OCI-LY7 (cell line): Measurements from ENCODE around the gene CHST6. TPM values are rescaled to one million over a fixed set of nuclear protein-coding genes. Genes with fewer than 3 reads are reported as not detected.
"Not testable (repeated sequence)": the region's sequence is repeated elsewhere in the genome, so short reads cannot be mapped to it uniquely, and the experiment has no call there.

ENCODE experiments used
- BruUV-seq: library from RNA; stranded (reverse); fragments of 400-500 nt; replicated peaks from 2 replicates; lab custom pipeline; 2021; lab: Mats Ljungman, UMichigan
- CTCF ChIA-PET: fragments of 300-600 bp; sonication (Branson Sonifier 250); formaldehyde crosslinking; loops from one replicate; lab custom pipeline; 2022; ENCODE audit warnings: antibody characterized with exemption; ENCODE audit not compliant: unreplicated experiment; lab: Charles Lee
- POLR2A ChIA-PET: fragments of 300-600 bp; sonication (Branson Sonifier 250); formaldehyde crosslinking; loops from one replicate; lab custom pipeline; 2022; ENCODE audit warnings: antibody characterized with exemption; lab: Charles Lee
- DNase-seq: peaks from one replicate; pipeline ENCODE4 v3.0.0-alpha.2; 2015; ENCODE audit warnings: low spot score
- H2AFZ ChIP-seq: fragments of 200-600 bp; sonication (generic), shearing (Covaris generic); 2 replicates; pipeline ENCODE4 v1.6.1; 2014; ENCODE audit warnings: mild to moderate bottlenecking, antibody characterized with exemption, low read length, moderate library complexity
- H3K27ac ChIP-seq: fragments of 200-600 bp; sonication (generic); 2 replicates; pipeline ENCODE4 v1.5.1; 2014; ENCODE audit warnings: mixed run types, low read depth, mild to moderate bottlenecking, moderate library complexity, low read length, inconsistent platforms; ENCODE audit not compliant: poor library complexity, severe bottlenecking
- H3K36me3 ChIP-seq: fragments of 200-600 bp; sonication (generic); 2 replicates; pipeline ENCODE4 v1.6.1; 2014; ENCODE audit warnings: mild to moderate bottlenecking, antibody characterized with exemption, low read length, moderate library complexity, mixed read lengths; ENCODE audit not compliant: insufficient read depth
- H3K4me1 ChIP-seq: fragments of 200-600 bp; sonication (generic); 2 replicates; pipeline ENCODE4 v1.5.1; 2014; ENCODE audit warnings: mild to moderate bottlenecking, low read length; ENCODE audit not compliant: insufficient read depth, poor library complexity, severe bottlenecking
- H3K4me2 ChIP-seq: fragments of 200-600 bp; sonication (generic); 2 replicates; pipeline ENCODE4 v1.6.1; 2014; ENCODE audit warnings: mild to moderate bottlenecking, low read length
- H3K4me3 ChIP-seq: fragments of 200-600 bp; sonication (generic); 2 replicates; pipeline ENCODE4 v1.5.1; 2014; ENCODE audit warnings: mild to moderate bottlenecking, low read depth, low read length; ENCODE audit not compliant: poor library complexity, severe bottlenecking
- H3K79me2 ChIP-seq: fragments of 200-600 bp; sonication (generic); 2 replicates; pipeline ENCODE4 v1.6.1; 2016; ENCODE audit warnings: low read depth, mild to moderate bottlenecking, low read length, moderate library complexity, mixed read lengths; ENCODE audit not compliant: insufficient read depth
- H3K9me2 ChIP-seq: fragments of 200-600 bp; sonication (generic); 2 replicates; pipeline ENCODE4 v1.6.1; 2016; ENCODE audit warnings: mild to moderate bottlenecking, low read length, mixed read lengths; ENCODE audit not compliant: insufficient read depth
- H3K9me3 ChIP-seq: fragments of 200-600 bp; sonication (generic); 2 replicates; pipeline ENCODE4 v1.6.1; 2014; ENCODE audit warnings: mild to moderate bottlenecking, mixed run types, low read length, mixed read lengths
- H4K20me1 ChIP-seq: fragments of 200-600 bp; sonication (generic); 2 replicates; pipeline ENCODE4 v1.6.1; 2014; ENCODE audit warnings: mild to moderate bottlenecking, antibody characterized with exemption, low read length, moderate library complexity, mixed read lengths; ENCODE audit not compliant: insufficient read depth
- EZH2phosphoT487 ChIP-seq: fragments of 200-600 bp; sonication (generic); IDR thresholded peaks from 2 replicates; pipeline ENCODE4 v1.6.1; 2018; ENCODE audit warnings: low read depth, borderline replicate concordance, mild to moderate bottlenecking, mixed run types, antibody characterized with exemption, low read length, moderate library complexity, mixed read lengths
- intact Hi-C: fragments of 100-400 bp; cut with micrococcal nuclease; formaldehyde crosslinking; loops from one replicate; pipeline ENCODE4 v1.10.0; 2022; ENCODE audit not compliant: unreplicated experiment
- total RNA-seq, 2 experiments: library from RNA; depleted of rRNA in 1 of 2; stranded (reverse); fragments of >200 nt in 1 of 2; shearing (Covaris generic) in 1 of 2; gene quantifications; 2 replicates each; pipeline ENCODE4 v1.2.3, GENCODE V29; 2014 to 2022
- TF ChIP-seq, protein P1 (sequence below): fragments of 200-600 bp; sonication (generic); conservative IDR thresholded peaks from 2 replicates; pipeline ENCODE4 v1.5.1; 2014; ENCODE audit warnings: mild to moderate bottlenecking, antibody characterized with exemption, low read length, moderate library complexity, mixed read lengths

The CHST6 gene
- total RNA-seq, 2 experiments from 2014 or later, result 0.06 TPM; not detected in 1

- TF ChIP-seq, protein P1, sequence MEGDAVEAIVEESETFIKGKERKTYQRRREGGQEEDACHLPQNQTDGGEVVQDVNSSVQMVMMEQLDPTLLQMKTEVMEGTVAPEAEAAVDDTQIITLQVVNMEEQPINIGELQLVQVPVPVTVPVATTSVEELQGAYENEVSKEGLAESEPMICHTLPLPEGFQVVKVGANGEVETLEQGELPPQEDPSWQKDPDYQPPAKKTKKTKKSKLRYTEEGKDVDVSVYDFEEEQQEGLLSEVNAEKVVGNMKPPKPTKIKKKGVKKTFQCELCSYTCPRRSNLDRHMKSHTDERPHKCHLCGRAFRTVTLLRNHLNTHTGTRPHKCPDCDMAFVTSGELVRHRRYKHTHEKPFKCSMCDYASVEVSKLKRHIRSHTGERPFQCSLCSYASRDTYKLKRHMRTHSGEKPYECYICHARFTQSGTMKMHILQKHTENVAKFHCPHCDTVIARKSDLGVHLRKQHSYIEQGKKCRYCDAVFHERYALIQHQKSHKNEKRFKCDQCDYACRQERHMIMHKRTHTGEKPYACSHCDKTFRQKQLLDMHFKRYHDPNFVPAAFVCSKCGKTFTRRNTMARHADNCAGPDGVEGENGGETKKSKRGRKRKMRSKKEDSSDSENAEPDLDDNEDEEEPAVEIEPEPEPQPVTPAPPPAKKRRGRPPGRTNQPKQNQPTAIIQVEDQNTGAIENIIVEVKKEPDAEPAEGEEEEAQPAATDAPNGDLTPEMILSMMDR, result no peak
- TF ChIP-seq EZH2phosphoT487, result no peak
- Histone ChIP-seq H3K4me3 (no peak overlapping the region), H3K79me2 (peaks cover 55% of the 10 kb centered on the region), H3K4me1 (peaks cover 20% of the 10 kb centered on the region), H3K27ac (no peak overlapping the region), H4K20me1 (no peaks in the 10 kb centered on the region), H3K36me3 (peaks cover 11% of the 10 kb centered on the region), H3K4me2 (no peak overlapping the region), H3K9me2 (no peaks in the 10 kb centered on the region), H2AFZ (no peak overlapping the region), H3K9me3 (no peaks in the 10 kb centered on the region)
- CTCF ChIA-PET, result no interaction called here
- intact Hi-C loops, result loop anchor here (5.0 kb wide), 1 partner anchor 1762 kb away; the partner anchor contains the start of gene MON1B
- no peak for DNase-seq
- POLR2A ChIA-PET, result interaction anchor here (1.0 kb wide), 1 partner anchor 9 kb away, joined by 6 read pairs; no protein-coding TSS in a partner anchor
- BruUV-seq, result TSS peak; percentile 36
These were observed 65.4 kb downstream of the CHST6 start for GRCh38 chr16:75429621-75430403.

DNA sequence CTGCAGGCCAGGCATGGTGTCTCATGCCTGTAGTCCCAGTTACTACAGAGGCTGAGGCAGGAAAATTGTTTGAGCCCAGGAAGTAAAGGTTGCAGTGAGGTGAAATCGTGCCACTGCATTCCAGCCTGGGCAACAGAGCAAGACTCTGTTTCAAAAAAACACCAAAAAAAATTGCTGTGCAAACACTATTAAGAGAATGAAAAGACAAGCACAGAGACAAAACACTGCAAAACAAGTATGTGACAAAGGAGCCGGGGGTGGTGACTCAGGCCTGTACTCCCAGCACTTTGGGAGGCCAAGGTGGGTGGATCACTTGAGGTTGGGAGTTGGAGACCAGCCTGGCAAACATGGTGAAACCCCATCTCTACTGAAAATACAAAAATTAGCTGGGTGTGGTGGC is 68.7 kb downstream of the CHST6 start:
- H3K9me3 ChIP-seq, BruUV-seq, H3K4me3 ChIP-seq, CTCF ChIA-PET, H3K27ac ChIP-seq, H2AFZ ChIP-seq, H3K9me2 ChIP-seq, H4K20me1 ChIP-seq, intact Hi-C loops, H3K4me1 ChIP-seq, DNase-seq, H3K4me2 ChIP-seq, POLR2A ChIA-PET: not testable (repeated sequence)
- Histone ChIP-seq H3K79me2 (peaks cover 60% of the 10 kb centered on the region), H3K36me3 (peaks cover 11% of the 10 kb centered on the region)

DNA sequence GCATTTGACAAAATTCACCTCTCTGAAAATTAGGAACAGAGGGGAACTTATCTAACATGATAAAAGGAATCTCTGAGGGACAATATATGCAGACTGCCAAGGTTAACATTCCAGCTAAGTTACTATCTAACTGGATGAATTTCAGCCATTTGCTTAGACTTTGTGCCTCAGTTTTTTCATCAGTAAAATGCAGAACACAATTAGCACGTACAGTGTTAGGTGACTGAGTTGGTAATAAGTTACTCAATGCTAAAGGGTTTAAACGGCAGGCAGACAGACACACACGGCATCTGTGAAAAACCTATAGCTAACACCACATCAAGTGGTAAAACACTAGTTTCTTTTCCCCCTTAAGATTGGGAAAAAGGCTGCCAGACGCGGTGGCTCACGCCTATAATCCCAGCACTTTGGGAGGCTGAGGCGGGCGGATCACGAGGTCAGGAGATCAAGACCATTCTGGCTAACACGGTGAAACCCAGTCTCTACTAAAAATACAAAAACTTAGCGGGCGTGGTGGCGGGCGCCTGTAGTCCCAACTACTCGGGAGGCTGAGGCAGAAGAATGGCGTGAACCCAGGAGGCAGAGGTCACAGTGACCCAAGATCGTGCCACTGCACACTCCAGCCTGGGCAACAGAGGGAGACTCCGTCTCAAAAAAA is 71.0 kb downstream of the CHST6 start:
- H3K36me3 ChIP-seq, BruUV-seq, H3K9me2 ChIP-seq, H4K20me1 ChIP-seq, DNase-seq, H3K4me2 ChIP-seq, H3K9me3 ChIP-seq, H3K27ac ChIP-seq, CTCF ChIA-PET, H2AFZ ChIP-seq, H3K4me3 ChIP-seq, intact Hi-C loops: not testable (repeated sequence)
- POLR2A ChIA-PET, result interaction anchor here (1.1 kb wide), 1 partner anchor 9 kb away, joined by 4 read pairs; the partner anchor contains the start of gene CFDP1
- H3K79me2 ChIP-seq, result peaks cover 70% of the 10 kb centered on the region
- peaks cover 15% of the 10 kb centered on the region for H3K4me1 ChIP-seq
